ENCODE results near the gene PTCH1. TPM values are rescaled to one million over a fixed set of nuclear protein-coding genes. Genes with fewer than 3 reads are reported as not detected.

The PTCH1 gene
- total and polyA plus RNA-seq, 2 experiments from 2014 or later = 21.4 to 34.1 TPM

DNA sequence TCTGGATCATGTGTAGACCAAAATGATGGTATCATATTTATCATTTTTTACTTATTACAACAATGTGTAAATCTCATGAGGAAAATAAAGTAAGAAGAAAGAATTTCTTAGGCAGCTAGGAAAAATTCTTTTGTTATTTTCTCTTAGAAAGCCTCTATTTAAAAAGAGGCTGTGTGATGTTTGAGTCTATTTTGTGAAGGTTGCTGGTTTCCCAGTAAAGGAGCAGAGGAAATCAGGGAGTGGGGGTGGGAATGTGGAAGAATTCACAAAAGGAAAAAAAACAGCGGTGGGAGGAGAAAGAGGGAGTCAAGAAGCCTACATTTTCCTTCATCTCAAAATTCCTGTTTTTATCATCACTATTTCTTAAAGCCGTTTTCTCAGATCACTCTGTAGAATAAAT lies 20.1 kb downstream of the PTCH1 start:
- DNase-seq (ENCODE audit: low spot score) (no peak), ATAC-seq (no peak)
- TF ChIP-seq, protein P1, sequence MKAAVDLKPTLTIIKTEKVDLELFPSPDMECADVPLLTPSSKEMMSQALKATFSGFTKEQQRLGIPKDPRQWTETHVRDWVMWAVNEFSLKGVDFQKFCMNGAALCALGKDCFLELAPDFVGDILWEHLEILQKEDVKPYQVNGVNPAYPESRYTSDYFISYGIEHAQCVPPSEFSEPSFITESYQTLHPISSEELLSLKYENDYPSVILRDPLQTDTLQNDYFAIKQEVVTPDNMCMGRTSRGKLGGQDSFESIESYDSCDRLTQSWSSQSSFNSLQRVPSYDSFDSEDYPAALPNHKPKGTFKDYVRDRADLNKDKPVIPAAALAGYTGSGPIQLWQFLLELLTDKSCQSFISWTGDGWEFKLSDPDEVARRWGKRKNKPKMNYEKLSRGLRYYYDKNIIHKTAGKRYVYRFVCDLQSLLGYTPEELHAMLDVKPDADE (IDR thresholded peaks at IDR 0.05) = no peak
- TF ChIP-seq CREB1 (CRISPR knock-in tag; IDR thresholded peaks at IDR 0.05; ENCODE audit: low read depth) = no peak
- no peak for TF ChIP-seq JUNB (IDR thresholded peaks at IDR 0.05; ENCODE audit: unreplicated experiment)
- no peak for TF ChIP-seq NANOG (IDR thresholded peaks at IDR 0.05; ENCODE audit: borderline replicate concordance)
- peaks cover 69% of the 10 kb centered on the region for H3K4me1 ChIP-seq (ENCODE audit: insufficient read depth)
- Mint-ChIP-seq H3K27me3 (ENCODE audit: insufficient read depth, low read depth, poor library complexity) (peaks cover 7% of the 10 kb centered on the region), H3K27ac (no peak overlapping the region), H3K4me1 (peaks cover 75% of the 10 kb centered on the region), H3K36me3 (ENCODE audit: low read depth) (no peaks in the 10 kb centered on the region; the same call in 1 of the 3 replicates), H3K9me3 (no peaks in the 10 kb centered on the region), H3K4me3 (peak overlapping the region; percentile 51)
- no peaks in the 10 kb centered on the region; the same call in 1 of the 2 replicates for H3F3A ChIP-seq (replicated peaks; ENCODE audit: low read depth)
- H3K9me2 ChIP-seq (ENCODE audit: insufficient read depth) = no peaks in the 10 kb centered on the region; the same call in 1 of the 2 replicates
- peak overlapping the region; percentile 69 for H3K4me2 ChIP-seq
- H3K4me3 ChIP-seq = peak overlapping the region; percentile 14; the same call in 1 of the 2 replicates
- H4K20me1 ChIP-seq (replicated peaks; ENCODE audit: insufficient read depth) = peaks cover 29% of the 10 kb centered on the region
- no peaks in the 10 kb centered on the region for H3K27me3 ChIP-seq (ENCODE audit: insufficient read depth)
- H2AFZ ChIP-seq = no peak overlapping the region
- no peaks in the 10 kb centered on the region for H3K36me3 ChIP-seq (ENCODE audit: insufficient read depth)
- H3K79me2 ChIP-seq (replicated peaks; ENCODE audit: insufficient read depth) = peaks cover 100% of the 10 kb centered on the region
- no peak overlapping the region for H3K27ac ChIP-seq (ENCODE audit: low read depth)

DNA sequence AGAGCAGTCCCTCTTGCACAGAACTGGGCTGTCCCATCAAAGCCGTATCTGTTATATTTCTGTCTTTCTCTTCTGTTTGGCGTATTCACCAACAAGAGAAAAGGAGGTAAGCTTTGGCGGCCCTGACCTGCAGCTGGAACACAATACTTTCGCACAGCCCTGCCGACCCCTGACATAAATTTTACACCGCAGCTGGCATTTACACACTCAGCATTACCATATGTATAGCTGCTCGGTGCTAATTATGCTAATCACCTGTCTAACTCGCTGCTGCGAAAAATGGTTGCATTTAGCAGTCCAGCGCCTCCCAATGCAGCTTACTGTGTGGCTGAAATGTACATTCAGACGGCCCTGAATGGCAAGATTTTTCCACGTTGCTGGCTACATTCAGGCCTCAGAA lies 20.8 kb downstream of the PTCH1 start:
- Histone ChIP-seq H3K36me3 (ENCODE audit: insufficient read depth) (no peaks in the 10 kb centered on the region), H3K4me3 (peak overlapping the region; percentile 14; the same call in 1 of the 2 replicates), H3K4me1 (ENCODE audit: insufficient read depth) (peaks cover 66% of the 10 kb centered on the region), H3K9me2 (ENCODE audit: insufficient read depth) (no peaks in the 10 kb centered on the region; the same call in 1 of the 2 replicates), H4K20me1 (replicated peaks; ENCODE audit: insufficient read depth) (peaks cover 25% of the 10 kb centered on the region), H2AFZ (no peak overlapping the region), H3K4me2 (peak overlapping the region; percentile 69), H3K79me2 (replicated peaks; ENCODE audit: insufficient read depth) (peaks cover 100% of the 10 kb centered on the region), H3K27ac (ENCODE audit: low read depth) (no peak overlapping the region), H3K27me3 (ENCODE audit: insufficient read depth) (no peaks in the 10 kb centered on the region), H3F3A (replicated peaks; ENCODE audit: low read depth) (no peaks in the 10 kb centered on the region; the same call in 1 of the 2 replicates)
- H3K27me3 Mint-ChIP-seq (ENCODE audit: insufficient read depth, low read depth, poor library complexity) = peaks cover 7% of the 10 kb centered on the region
- H3K4me3 Mint-ChIP-seq = peak overlapping the region; percentile 40; the same call in 2 of the 3 replicates
- no peak for DNase-seq (ENCODE audit: low spot score)
- ATAC-seq = peak; percentile 11; the same call in 2 of the 3 replicates
- no peaks in the 10 kb centered on the region; the same call in 1 of the 3 replicates for H3K36me3 Mint-ChIP-seq (ENCODE audit: low read depth)
- TF ChIP-seq, protein P1 (IDR thresholded peaks at IDR 0.05) = no peak
- TF ChIP-seq, protein P2, sequence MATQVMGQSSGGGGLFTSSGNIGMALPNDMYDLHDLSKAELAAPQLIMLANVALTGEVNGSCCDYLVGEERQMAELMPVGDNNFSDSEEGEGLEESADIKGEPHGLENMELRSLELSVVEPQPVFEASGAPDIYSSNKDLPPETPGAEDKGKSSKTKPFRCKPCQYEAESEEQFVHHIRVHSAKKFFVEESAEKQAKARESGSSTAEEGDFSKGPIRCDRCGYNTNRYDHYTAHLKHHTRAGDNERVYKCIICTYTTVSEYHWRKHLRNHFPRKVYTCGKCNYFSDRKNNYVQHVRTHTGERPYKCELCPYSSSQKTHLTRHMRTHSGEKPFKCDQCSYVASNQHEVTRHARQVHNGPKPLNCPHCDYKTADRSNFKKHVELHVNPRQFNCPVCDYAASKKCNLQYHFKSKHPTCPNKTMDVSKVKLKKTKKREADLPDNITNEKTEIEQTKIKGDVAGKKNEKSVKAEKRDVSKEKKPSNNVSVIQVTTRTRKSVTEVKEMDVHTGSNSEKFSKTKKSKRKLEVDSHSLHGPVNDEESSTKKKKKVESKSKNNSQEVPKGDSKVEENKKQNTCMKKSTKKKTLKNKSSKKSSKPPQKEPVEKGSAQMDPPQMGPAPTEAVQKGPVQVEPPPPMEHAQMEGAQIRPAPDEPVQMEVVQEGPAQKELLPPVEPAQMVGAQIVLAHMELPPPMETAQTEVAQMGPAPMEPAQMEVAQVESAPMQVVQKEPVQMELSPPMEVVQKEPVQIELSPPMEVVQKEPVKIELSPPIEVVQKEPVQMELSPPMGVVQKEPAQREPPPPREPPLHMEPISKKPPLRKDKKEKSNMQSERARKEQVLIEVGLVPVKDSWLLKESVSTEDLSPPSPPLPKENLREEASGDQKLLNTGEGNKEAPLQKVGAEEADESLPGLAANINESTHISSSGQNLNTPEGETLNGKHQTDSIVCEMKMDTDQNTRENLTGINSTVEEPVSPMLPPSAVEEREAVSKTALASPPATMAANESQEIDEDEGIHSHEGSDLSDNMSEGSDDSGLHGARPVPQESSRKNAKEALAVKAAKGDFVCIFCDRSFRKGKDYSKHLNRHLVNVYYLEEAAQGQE (IDR thresholded peaks at IDR 0.05; ENCODE audit: unreplicated experiment) = no peak
- TF ChIP-seq ZNF114 (CRISPR knock-in tag; IDR thresholded peaks at IDR 0.05) = no peak
- no peak for TF ChIP-seq JUNB (IDR thresholded peaks at IDR 0.05; ENCODE audit: unreplicated experiment)
- TF ChIP-seq ZNF331 (CRISPR knock-in tag; IDR thresholded peaks at IDR 0.05; ENCODE audit: low read depth) = no peak
- peaks cover 70% of the 10 kb centered on the region for H3K4me1 Mint-ChIP-seq
- no peaks in the 10 kb centered on the region for H3K9me3 Mint-ChIP-seq
- no peak overlapping the region for H3K27ac Mint-ChIP-seq

All from GM23338 (cell line).